Loucy (cell line): Measurements from ENCODE around the gene LRRC4C.

Experiments used
- H2AFZ ChIP-seq: fragments of 200-600 bp; sonication (generic); 2 replicates; pipeline ENCODE4 v1.6.0; 2016; ENCODE audit warnings: antibody characterized with exemption, mild to moderate bottlenecking, low read length, moderate library complexity
- H3F3A ChIP-seq: fragments of 200-600 bp; 2 replicates; pipeline ENCODE4 v1.6.0; 2016; ENCODE audit warnings: antibody characterized with exemption, low read depth, mild to moderate bottlenecking
- H3K27me3 ChIP-seq: fragments of 200-600 bp; sonication (generic); 2 replicates; pipeline ENCODE4 v1.6.1; 2014; ENCODE audit warnings: low read length, mild to moderate bottlenecking; ENCODE audit not compliant: insufficient read depth, poor library complexity, severe bottlenecking
- H3K36me3 ChIP-seq: fragments of 200-600 bp; sonication (generic); 2 replicates; pipeline ENCODE4 v1.6.1; 2016; ENCODE audit warnings: low read length; ENCODE audit not compliant: insufficient read depth
- H3K4me1 ChIP-seq: fragments of 200-600 bp; sonication (generic); 2 replicates; pipeline ENCODE4 v1.5.1; 2014; ENCODE audit warnings: low read length, mild to moderate bottlenecking; ENCODE audit not compliant: insufficient read depth, poor library complexity, severe bottlenecking
- H3K4me2 ChIP-seq: fragments of 200-600 bp; sonication (generic); 2 replicates; pipeline ENCODE4 v1.6.0; 2014; ENCODE audit warnings: antibody characterized with exemption, low read length, low read depth, mild to moderate bottlenecking; ENCODE audit not compliant: poor library complexity, severe bottlenecking
- H3K4me3 ChIP-seq: fragments of 200-600 bp; sonication (generic); 2 replicates; pipeline ENCODE4 v1.5.1; 2014; ENCODE audit warnings: low read length, mild to moderate bottlenecking, mixed read lengths; ENCODE audit not compliant: poor library complexity, severe bottlenecking
- H3K79me2 ChIP-seq: fragments of 200-600 bp; sonication (generic); 2 replicates; pipeline ENCODE4 v1.6.1; 2014; ENCODE audit warnings: low read length; ENCODE audit not compliant: insufficient read depth
- H3K9ac ChIP-seq: fragments of 200-600 bp; sonication (generic); 2 replicates; pipeline ENCODE4 v1.6.0; 2014; ENCODE audit warnings: mild to moderate bottlenecking, low read depth, low read length, moderate library complexity; ENCODE audit not compliant: poor library complexity, severe bottlenecking
- H3K9me2 ChIP-seq: fragments of 200-600 bp; sonication (generic); replicated peaks from 2 replicates; pipeline ENCODE4 v1.6.1; 2016; ENCODE audit warnings: low read depth, low read length, mixed read lengths
- H3K9me3 ChIP-seq: fragments of 200-600 bp; sonication (generic); 2 replicates; pipeline ENCODE4 v1.6.1; 2014; ENCODE audit warnings: mild to moderate bottlenecking, antibody characterized with exemption, low read length, low read depth; ENCODE audit not compliant: insufficient read depth
- H4K20me1 ChIP-seq: fragments of 200-600 bp; sonication (generic); 2 replicates; pipeline ENCODE4 v1.6.0; 2014; ENCODE audit warnings: antibody characterized with exemption, low read length, mild to moderate bottlenecking; ENCODE audit not compliant: insufficient read depth, poor library complexity, severe bottlenecking
- EZH2phosphoT487 ChIP-seq: fragments of 200-600 bp; IDR thresholded peaks from 2 replicates; pipeline ENCODE4 v1.6.1; 2018; ENCODE audit warnings: antibody characterized with exemption, mild to moderate bottlenecking, moderate library complexity, borderline replicate concordance
- TF ChIP-seq, protein P1 (sequence below): fragments of 200-600 bp; sonication (generic); conservative IDR thresholded peaks from 2 replicates; pipeline ENCODE4 v1.5.1; 2014; ENCODE audit warnings: mild to moderate bottlenecking, antibody characterized with exemption, low read length

Gene LRRC4C

DNA sequence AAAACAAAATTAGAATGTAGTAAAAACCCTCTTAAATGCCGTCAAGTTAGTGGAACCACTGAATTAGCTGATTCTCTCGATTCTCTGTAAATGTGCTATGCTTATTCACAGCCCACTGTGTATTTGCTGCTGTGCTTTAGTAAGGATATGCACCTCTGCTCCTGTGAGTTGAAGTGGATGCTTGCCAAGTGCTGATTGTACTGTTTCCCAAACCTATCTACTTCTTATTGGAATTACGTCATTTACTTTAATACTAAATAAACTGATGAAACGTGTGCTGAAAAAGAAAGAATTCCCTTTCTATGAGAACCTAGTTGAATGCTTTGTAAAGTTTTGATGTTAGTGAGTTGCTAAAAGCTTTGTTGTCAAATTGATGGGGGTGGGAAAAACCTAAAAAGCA, 158.4 kb downstream of the LRRC4C start:
- no peaks in the 10 kb centered on the region for H3F3A ChIP-seq
- H3K36me3 ChIP-seq: no peaks in the 10 kb centered on the region
- H3K9ac ChIP-seq: no peak overlapping the region
- H3K27me3 ChIP-seq: no peaks in the 10 kb centered on the region
- H3K4me3 ChIP-seq: no peak overlapping the region
- H3K9me3 ChIP-seq: no peaks in the 10 kb centered on the region
- no peak for TF ChIP-seq EZH2phosphoT487
- TF ChIP-seq, protein P1, sequence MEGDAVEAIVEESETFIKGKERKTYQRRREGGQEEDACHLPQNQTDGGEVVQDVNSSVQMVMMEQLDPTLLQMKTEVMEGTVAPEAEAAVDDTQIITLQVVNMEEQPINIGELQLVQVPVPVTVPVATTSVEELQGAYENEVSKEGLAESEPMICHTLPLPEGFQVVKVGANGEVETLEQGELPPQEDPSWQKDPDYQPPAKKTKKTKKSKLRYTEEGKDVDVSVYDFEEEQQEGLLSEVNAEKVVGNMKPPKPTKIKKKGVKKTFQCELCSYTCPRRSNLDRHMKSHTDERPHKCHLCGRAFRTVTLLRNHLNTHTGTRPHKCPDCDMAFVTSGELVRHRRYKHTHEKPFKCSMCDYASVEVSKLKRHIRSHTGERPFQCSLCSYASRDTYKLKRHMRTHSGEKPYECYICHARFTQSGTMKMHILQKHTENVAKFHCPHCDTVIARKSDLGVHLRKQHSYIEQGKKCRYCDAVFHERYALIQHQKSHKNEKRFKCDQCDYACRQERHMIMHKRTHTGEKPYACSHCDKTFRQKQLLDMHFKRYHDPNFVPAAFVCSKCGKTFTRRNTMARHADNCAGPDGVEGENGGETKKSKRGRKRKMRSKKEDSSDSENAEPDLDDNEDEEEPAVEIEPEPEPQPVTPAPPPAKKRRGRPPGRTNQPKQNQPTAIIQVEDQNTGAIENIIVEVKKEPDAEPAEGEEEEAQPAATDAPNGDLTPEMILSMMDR: no peak
- no peaks in the 10 kb centered on the region for H3K4me1 ChIP-seq
- H4K20me1 ChIP-seq: no peaks in the 10 kb centered on the region
- no peaks in the 10 kb centered on the region for H3K9me2 ChIP-seq
- H3K79me2 ChIP-seq: no peaks in the 10 kb centered on the region
- H2AFZ ChIP-seq: no peak overlapping the region
- no peak overlapping the region for H3K4me2 ChIP-seq

DNA sequence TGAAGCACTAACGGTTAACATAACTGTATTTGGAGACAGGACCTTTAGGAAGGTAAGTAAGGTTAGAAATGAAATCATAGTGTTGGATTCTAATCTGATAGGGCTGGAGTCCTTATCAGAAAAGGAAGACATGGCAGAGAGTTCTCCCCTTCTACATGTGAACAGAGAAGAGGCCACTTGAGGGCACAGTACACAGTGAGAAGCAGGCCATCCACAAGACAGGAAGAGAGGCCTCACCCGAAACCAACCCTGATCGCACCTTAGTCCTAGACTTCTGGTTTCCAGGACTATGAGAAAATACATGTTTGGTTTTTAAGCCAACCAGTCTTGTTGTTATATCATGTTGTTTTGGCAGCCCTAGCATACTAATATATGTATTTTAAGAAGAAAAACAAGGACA, 170.0 kb downstream of the LRRC4C start:
- H3K4me1 ChIP-seq: no peaks in the 10 kb centered on the region
- H3F3A ChIP-seq: no peaks in the 10 kb centered on the region
- TF ChIP-seq EZH2phosphoT487: no peak
- TF ChIP-seq, protein P1: no peak
- H4K20me1 ChIP-seq: no peaks in the 10 kb centered on the region
- no peaks in the 10 kb centered on the region for H3K9me2 ChIP-seq
- no peak overlapping the region for H2AFZ ChIP-seq
- H3K27me3 ChIP-seq: no peaks in the 10 kb centered on the region
- H3K9me3 ChIP-seq: no peaks in the 10 kb centered on the region
- H3K4me3 ChIP-seq: no peak overlapping the region
- H3K9ac ChIP-seq: no peak overlapping the region
- H3K36me3 ChIP-seq: no peaks in the 10 kb centered on the region
- no peaks in the 10 kb centered on the region for H3K79me2 ChIP-seq
- H3K4me2 ChIP-seq: no peak overlapping the region

DNA sequence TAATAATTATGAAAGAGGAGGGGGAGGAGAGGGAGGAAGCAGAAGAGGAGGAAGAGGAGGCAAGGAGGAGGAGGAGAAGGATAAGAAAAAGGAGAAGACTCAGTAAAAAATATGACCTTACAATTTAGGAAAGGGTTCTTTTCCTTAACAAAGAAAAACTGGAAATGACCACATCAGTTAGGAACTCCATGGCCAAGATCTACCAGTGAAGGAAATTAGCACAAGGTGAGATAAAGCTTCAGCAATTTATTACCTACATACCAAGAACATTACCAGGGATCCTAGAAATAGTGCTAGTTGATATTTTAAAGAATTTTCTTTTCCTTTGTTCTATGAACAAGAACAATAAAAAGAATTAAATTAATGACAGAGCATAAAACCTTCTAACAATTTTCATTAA, 172.7 kb downstream of the LRRC4C start:
- no peak overlapping the region for H2AFZ ChIP-seq
- no peak overlapping the region for H3K4me3 ChIP-seq
- no peaks in the 10 kb centered on the region for H3K4me1 ChIP-seq
- no peaks in the 10 kb centered on the region for H3K79me2 ChIP-seq
- no peak overlapping the region for H3K9ac ChIP-seq
- H4K20me1 ChIP-seq: no peaks in the 10 kb centered on the region
- H3K27me3 ChIP-seq: no peaks in the 10 kb centered on the region
- no peak for TF ChIP-seq EZH2phosphoT487
- TF ChIP-seq, protein P1: no peak
- H3K36me3 ChIP-seq: no peaks in the 10 kb centered on the region
- H3F3A ChIP-seq: no peaks in the 10 kb centered on the region
- H3K9me2 ChIP-seq: no peaks in the 10 kb centered on the region
- no peaks in the 10 kb centered on the region for H3K9me3 ChIP-seq
- no peak overlapping the region for H3K4me2 ChIP-seq
